ENCODE results near the gene RBKS.

The RBKS gene

GRCh38 chr2:27828305-27828704, 61.9 kb downstream of the RBKS start:
- FAIRE-seq, result no peak

DNA sequence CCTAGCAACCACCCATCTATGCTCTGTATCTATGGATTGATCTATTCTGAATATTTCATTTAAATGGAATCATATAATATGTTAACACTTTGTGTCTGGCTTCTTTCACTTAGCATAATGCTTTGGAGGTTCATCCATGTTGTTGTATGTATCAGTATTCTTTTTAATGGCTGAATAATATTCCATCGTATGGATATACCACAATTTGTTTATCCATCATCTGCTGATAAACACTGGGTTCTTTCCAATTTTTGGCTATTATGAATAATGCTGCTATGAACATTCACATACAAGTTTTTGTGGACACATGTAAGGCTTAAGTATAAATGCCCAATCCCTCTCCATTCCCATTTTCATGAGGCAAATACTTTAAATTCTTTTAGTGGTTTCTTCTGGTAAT, 65.8 kb downstream of the RBKS start:
- no peak for FAIRE-seq

DNA sequence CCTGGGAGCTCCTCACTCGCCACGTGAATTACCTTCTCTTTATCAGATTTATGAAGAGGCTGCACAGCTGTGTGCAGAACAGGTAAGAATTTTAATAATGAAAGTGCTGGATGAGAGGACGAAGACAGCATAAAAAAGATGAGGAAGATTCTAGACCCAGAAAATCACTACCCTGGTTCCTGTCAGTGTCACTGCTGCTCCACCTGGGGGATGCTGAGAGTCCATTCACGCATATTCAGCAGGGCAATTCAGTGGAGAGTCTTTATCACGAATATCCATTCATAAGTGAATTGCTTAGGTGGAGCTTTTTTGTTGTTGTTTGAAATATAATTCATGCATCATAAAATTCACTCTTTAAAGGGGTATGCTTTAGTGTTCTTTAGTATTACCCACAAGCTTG, 66.6 kb downstream of the RBKS start:
- FAIRE-seq, result no peak

GRCh38 chr2:27823135-27823534, 67.1 kb downstream of the RBKS start:
- no peak for FAIRE-seq

GRCh38 chr2:27822049-27822448, 68.1 kb downstream of the RBKS start:
- no peak for FAIRE-seq

DNA sequence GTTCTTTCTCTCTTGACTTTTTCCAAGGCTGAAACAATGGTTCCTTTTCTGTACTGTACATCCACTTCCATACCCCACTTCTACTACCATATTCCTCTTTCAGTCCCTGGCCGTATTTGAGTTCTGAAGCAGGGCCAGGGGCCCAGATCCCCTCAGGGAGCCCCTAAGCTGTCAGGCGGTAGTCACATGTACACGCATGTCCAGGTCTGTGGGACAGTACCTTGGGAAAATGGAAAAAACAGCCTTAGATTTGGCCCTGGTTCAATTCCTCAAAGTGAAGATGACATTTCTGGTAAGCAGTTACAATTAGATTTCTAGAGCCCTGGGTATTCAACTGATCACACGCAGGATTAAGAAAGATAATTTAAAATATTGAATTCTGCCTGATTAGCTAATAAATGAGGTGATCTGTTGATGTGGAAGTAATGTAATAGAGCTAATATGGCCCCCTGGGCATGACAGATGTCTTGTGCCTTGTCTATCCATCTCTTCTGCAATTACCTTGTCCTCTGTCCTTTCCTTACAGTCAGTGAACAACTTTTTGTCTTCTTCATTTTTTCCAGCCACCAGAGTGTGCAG, 74.2 kb downstream of the RBKS start:
- no peak for FAIRE-seq

DNA sequence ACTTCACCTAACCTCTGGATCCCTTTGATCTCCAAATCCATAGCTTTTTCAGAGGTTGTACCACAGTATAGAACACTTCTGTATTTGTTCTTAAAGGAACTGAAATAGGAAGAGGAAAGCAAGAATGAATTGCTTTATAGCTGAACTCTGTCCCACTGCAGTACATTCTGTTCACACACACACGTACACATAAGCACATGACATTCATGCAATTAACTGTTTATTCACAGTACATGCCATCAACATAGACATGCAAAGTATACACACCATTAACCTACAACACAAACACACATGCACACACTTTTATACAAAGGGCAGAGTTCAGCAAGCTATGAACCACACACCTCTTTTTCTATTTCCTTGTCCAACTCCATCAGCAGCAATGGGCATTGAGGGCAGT, 75.4 kb downstream of the RBKS start:
- FAIRE-seq, result no peak

- FAIRE-seq, result no peak
These were observed 78.4 kb downstream of the RBKS start for GRCh38 chr2:27811768-27812167.

- FAIRE-seq, result no peak
These were observed 79.7 kb downstream of the RBKS start for GRCh38 chr2:27810455-27810854.

DNA sequence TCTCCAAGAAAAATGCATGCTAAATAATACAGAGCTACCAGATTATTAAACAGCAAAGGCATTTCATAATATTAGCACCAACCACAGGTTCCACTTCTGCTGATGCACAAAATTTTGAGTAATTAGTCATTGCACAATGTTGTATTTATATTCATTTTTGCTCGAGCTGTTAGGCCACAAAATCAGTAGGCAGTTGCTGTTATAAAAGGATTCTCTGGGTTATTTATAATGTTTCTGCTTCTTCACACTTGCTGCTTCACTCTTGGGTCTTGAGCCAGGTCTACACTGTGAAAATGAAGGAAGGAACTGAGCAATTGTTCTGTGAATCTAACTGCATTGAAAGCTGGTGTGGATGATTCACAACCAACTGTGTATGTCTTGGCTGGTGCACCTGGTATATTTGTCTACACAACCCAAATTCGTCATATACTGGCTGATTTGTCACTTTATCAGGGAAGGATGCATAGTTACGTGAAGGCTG, 80.4 kb downstream of the RBKS start:
- no peak for FAIRE-seq

DNA sequence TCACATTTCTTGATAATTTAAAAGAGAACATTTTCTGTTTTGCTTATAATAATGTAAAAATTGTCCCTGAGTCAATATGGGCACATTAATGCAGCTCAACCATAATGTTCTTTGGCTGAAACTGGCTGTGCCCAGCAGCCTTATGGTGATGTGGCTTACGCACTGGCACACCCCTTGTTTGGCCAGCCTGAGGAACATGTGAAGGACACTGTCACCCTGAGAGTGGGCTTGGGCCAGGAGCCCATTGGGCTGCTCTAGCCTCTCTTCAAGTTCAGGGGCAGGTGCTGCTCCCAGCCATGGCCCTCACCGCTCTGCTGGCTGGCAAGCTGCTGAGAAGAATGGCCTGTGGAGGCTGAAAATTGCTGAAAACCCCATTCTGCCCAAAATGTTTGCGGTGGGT, 81.2 kb downstream of the RBKS start:
- no peak for FAIRE-seq

GRCh38 chr2:27808418-27808817, 81.8 kb downstream of the RBKS start:
- FAIRE-seq, result no peak

DNA sequence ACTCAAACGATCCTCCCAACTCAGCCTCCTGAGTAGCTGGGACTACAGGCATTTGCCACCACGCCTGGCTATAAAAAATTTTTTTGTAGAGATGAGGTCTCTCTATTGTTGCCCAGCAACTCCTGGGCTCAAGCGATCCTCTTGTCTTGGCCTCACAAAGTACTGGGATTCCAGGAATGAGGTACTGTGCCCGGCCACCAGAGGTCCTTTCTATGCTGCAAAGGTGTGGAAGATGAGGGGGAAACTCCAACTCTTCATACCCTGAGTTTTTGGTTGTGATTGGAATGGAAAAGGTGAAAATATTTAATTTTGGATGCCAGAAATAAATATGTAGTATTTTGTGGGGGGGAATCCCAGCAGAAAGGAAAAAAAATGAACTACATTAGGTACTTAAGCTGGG, 82.7 kb downstream of the RBKS start:
- no peak for FAIRE-seq

GRCh38 chr2:27806311-27807059, 83.7 kb downstream of the RBKS start:
- FAIRE-seq, result no peak

- FAIRE-seq, result no peak
These were observed 85.0 kb downstream of the RBKS start for GRCh38 chr2:27805180-27805579.

- no peak for FAIRE-seq
These were observed 86.0 kb downstream of the RBKS start for GRCh38 chr2:27804146-27804545.

- FAIRE-seq, result no peak
These were observed 87.1 kb downstream of the RBKS start for GRCh38 chr2:27803046-27803445.

GRCh38 chr2:27802547-27802946, 87.6 kb downstream of the RBKS start:
- FAIRE-seq, result no peak

DNA sequence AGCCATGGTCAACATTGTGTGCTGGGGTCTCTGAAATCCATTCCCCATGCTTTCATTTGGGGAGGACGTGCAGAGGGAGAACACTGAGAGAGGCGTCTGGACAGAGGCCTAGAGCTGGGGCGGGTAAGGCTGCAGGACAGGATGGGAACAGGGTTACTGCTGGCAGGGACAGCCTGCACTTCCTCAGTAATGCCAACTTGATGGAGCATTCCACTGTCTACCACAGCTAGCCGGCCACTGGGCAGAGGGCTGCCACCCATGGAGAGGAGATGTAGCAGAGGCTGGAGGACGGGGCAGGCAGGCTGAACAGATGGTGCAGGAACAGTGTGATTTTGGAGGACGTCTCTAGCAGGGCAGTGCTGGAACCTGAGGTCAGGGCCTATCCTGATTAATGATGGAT, 89.3 kb downstream of the RBKS start:
- FAIRE-seq, result no peak

GRCh38 chr2:27799646-27800010, 90.6 kb downstream of the RBKS start:
- no peak for FAIRE-seq

DNA sequence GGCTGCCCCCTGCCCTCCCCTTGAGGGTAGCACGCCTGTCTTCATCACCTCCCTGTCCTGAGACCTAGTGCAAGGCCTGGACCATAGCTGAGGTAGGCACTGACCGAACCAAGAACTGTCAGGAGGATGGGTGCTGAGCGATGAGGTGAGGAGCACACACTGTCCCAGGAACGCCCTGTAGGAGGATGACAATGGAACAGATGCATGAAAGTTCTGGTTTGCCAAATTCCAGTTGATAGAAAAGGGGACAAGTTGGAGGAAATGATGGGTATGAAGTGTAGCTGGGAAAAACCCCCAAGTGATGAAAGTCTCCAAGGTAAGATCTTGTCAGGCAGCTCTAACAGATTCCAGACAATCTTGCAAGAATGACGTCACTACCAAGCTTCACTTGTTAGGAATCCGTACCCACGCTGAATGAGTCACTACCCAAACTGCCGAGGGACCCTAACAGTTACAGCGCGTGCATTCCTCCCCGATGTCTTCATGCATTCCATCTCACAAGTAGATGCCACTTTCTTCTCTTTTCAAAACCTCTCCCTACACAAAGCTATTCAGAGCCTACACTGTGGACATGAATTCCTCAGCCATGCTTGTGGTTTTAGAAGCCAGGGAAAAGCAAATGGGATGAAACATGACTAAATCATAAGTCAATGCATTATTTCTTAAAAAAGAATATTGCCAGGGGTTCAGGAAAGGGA, 91.1 kb downstream of the RBKS start:
- no peak for FAIRE-seq

DNA sequence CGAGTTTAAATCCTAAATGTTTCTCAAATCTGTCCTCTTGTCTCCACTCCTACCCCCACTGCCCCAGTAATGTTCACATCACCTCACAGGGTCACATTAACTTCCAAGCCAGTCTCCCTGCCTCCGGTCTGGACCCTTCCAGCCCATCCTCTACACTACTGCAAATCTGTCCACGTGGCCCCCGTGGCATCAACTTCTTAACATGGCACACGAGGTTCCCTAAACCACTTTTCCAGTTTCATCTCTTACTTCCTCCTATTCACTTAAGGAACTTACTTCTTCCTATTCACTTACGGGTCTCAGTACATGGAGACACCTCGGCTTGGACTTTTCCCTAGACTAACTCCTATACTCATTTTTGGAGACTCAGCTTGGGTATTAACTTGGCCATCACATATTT, 91.7 kb downstream of the RBKS start:
- FAIRE-seq, result no peak

GRCh38 chr2:27797841-27798240, 92.3 kb downstream of the RBKS start:
- FAIRE-seq, result no peak

Measured in TTC549 (cell line).